Measurements from ENCODE around the gene NINJ2.

DNA sequence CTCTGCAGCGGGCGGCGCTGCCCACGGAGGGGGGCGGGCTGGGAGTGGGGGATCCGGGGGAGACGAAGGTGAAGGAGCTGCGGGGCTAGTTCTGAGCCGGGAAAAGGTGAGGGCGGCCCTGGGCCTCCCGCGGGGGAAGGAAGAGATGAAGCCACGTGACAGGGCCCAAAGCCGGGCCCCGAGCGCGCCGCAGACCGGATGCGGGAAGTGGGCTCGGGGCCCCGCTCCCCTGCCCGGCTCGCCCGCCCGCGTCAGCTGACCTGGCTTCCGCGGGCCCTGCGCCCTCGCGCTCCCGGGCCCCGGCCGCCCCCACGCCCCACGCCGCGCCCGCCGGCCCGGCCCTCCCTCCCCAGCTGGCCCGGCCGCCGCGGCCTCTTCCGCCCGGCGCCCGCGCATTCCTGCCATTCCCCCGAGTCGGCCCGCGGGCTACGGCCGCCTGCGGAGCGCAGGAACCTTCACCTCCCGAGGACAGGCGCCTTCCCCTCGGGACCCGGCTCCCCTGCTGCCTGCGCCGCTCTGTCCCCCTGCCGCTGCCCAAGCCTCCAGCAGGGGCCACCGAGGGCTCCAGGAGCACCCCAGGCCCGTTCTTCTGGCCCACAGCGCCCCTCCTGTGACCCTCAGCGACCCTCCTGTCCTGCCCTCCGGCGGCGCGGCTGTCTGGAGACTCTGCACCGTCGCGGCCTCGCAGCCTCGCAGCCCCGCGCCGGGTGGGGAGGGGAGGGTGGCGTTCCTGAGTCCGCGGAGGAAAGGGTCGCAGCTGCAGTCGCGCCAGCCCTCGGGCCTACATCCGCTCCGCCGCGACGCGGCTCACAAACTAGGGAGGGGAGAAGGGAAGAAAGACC lies 20.4 kb downstream of the NINJ2 start:
- TF ChIP-seq CTCF (IDR thresholded peaks at IDR 0.05) (peak in 4 of 6 experiments; percentile 17 to 53 (median 42)), POLR2A (IDR thresholded peaks at IDR 0.05) (peak in 2 of 4 donors; percentile 48 to 60)

Data from esophagus squamous epithelium (tissue), 4 donors.